Stimulated activated CD4-positive, alpha-beta T cell treated with anti-CD3 and anti-CD28 coated beads, TNF-alpha, amount 100 ng/mL, for 48 hours (primary cell): ENCODE measurements around the gene GMDS.

Experiments
- DNase-seq, 3 donors: peaks; one replicate each; pipeline ENCODE4 v3.0.0-alpha.2; 2020; ENCODE audit warnings: low read depth in 3 of 3

Gene GMDS

GRCh38 chr6:1739680-1740079, 505.7 kb downstream of the GMDS start:
- DNase-seq = no peak

GRCh38 chr6:1739220-1739619, 506.2 kb downstream of the GMDS start:
- DNase-seq = no peak

- DNase-seq = no peak
These were observed 506.8 kb downstream of the GMDS start for GRCh38 chr6:1738558-1739081.

- DNase-seq = no peak
These were observed 507.7 kb downstream of the GMDS start for GRCh38 chr6:1737463-1738311.

GRCh38 chr6:1736346-1737105, 508.9 kb downstream of the GMDS start:
- no peak for DNase-seq

- no peak for DNase-seq
These were observed 510.1 kb downstream of the GMDS start for GRCh38 chr6:1735239-1735803.

GRCh38 chr6:1730882-1731281, 514.5 kb downstream of the GMDS start:
- no peak for DNase-seq

- no peak for DNase-seq
These were observed 515.7 kb downstream of the GMDS start for GRCh38 chr6:1729750-1730140.

- no peak for DNase-seq
These were observed 516.2 kb downstream of the GMDS start for GRCh38 chr6:1729133-1729749.

GRCh38 chr6:1726341-1726768, 519.0 kb downstream of the GMDS start:
- DNase-seq = no peak

- DNase-seq = no peak
These were observed 520.8 kb downstream of the GMDS start for GRCh38 chr6:1724616-1725015.

GRCh38 chr6:1724124-1724523, 521.3 kb downstream of the GMDS start:
- DNase-seq = no peak

GRCh38 chr6:1722801-1723200, 522.6 kb downstream of the GMDS start:
- DNase-seq = no peak

- DNase-seq = no peak
These were observed 524.6 kb downstream of the GMDS start for GRCh38 chr6:1720620-1721322.

GRCh38 chr6:1719922-1720321, 525.5 kb downstream of the GMDS start:
- no peak for DNase-seq

- DNase-seq = no peak
These were observed 528.5 kb downstream of the GMDS start for GRCh38 chr6:1716868-1717267.

GRCh38 chr6:1716396-1716795, 529.0 kb downstream of the GMDS start:
- no peak for DNase-seq

- DNase-seq = no peak
These were observed 530.1 kb downstream of the GMDS start for GRCh38 chr6:1715336-1715735.

GRCh38 chr6:1714654-1715053, 530.8 kb downstream of the GMDS start:
- no peak for DNase-seq

GRCh38 chr6:1713016-1713600, 532.3 kb downstream of the GMDS start:
- DNase-seq = no peak

- DNase-seq = no peak
These were observed 533.0 kb downstream of the GMDS start for GRCh38 chr6:1712451-1712850.
